ENCODE data around the gene XPO6. TPM values are rescaled to one million over a fixed set of nuclear protein-coding genes. Genes with fewer than 3 reads are reported as not detected.

Gene XPO6
- total and polyA plus RNA-seq, 8 donors: 75.7 to 155 (median 80.1) TPM

GRCh38 chr16:28093385-28093725, 118.4 kb downstream of the XPO6 start:
- H3K27me3 ChIP-seq: no peaks in the 10 kb centered on the region
- DNase-seq (no peak), ATAC-seq (no peak)
- H3K36me3 ChIP-seq: peaks cover 0 to 34% of the 10 kb centered on the region in 2 donors
- H3K4me1 ChIP-seq: no peaks in the 10 kb centered on the region
- H3K9me3 ChIP-seq: no peaks in the 10 kb centered on the region
- no peak overlapping the region for H3K4me3 ChIP-seq
- no peak overlapping the region for H3K27ac ChIP-seq
- intact Hi-C loops (cut with DNase I): no loop called here
- TF ChIP-seq CTCF (IDR thresholded peaks at IDR 0.05): no peak

GRCh38 chr16:28092721-28093384, 118.9 kb downstream of the XPO6 start:
- no peak for TF ChIP-seq CTCF (IDR thresholded peaks at IDR 0.05)
- intact Hi-C loops (cut with DNase I): no loop called here
- no peaks in the 10 kb centered on the region for H3K4me1 ChIP-seq

GRCh38 chr16:28091656-28092055, 120.1 kb downstream of the XPO6 start:
- peaks cover 0 to 17% of the 10 kb centered on the region in 2 donors for H3K36me3 ChIP-seq
- no peaks in the 10 kb centered on the region for H3K9me3 ChIP-seq
- ATAC-seq (no peak), DNase-seq (no peak)
- intact Hi-C loops (cut with DNase I): no loop called here
- no peak for TF ChIP-seq CTCF (IDR thresholded peaks at IDR 0.05)
- H3K27me3 ChIP-seq: no peaks in the 10 kb centered on the region
- H3K27ac ChIP-seq: no peak overlapping the region
- no peak overlapping the region for H3K4me3 ChIP-seq
- H3K4me1 ChIP-seq: no peaks in the 10 kb centered on the region

More at GRCh38 chr16:28092721-28093384, 118.9 kb downstream of the XPO6 start:
- no peak overlapping the region for H3K4me3 ChIP-seq
- no peaks in the 10 kb centered on the region for H3K9me3 ChIP-seq
- peaks cover 0 to 29% of the 10 kb centered on the region in 2 donors for H3K36me3 ChIP-seq
- peak overlapping the region in 1 of 2 donors; percentile 21 for H3K27ac ChIP-seq
- DNase-seq: no peak
- no peaks in the 10 kb centered on the region for H3K27me3 ChIP-seq
- ATAC-seq: peak; percentile 82

GRCh38 chr16:28090646-28091377, 121.0 kb downstream of the XPO6 start:
- DNase-seq: no peak
- ATAC-seq: no peak
- intact Hi-C loops (cut with DNase I): no loop called here
- Histone ChIP-seq H3K27me3 (no peaks in the 10 kb centered on the region), H3K27ac (no peak overlapping the region), H3K4me1 (no peaks in the 10 kb centered on the region), H3K4me3 (no peak overlapping the region), H3K9me3 (no peaks in the 10 kb centered on the region), H3K36me3 (peaks cover 0 to 9% of the 10 kb centered on the region in 2 donors)
- no peak for TF ChIP-seq CTCF (IDR thresholded peaks at IDR 0.05)

GRCh38 chr16:28089992-28090365, 121.8 kb downstream of the XPO6 start:
- Histone ChIP-seq H3K27ac (no peak overlapping the region), H3K4me3 (no peak overlapping the region), H3K9me3 (no peaks in the 10 kb centered on the region), H3K27me3 (no peaks in the 10 kb centered on the region), H3K4me1 (no peaks in the 10 kb centered on the region), H3K36me3 (peaks cover 0 to 9% of the 10 kb centered on the region in 2 donors)
- DNase-seq (no peak), ATAC-seq (no peak)
- intact Hi-C loops (cut with DNase I): no loop called here
- no peak for TF ChIP-seq CTCF (IDR thresholded peaks at IDR 0.05)
